IPS-NIHi7 (cell line): Measurements from ENCODE around the gene E2F3.
"Not testable (repeated sequence)": the region's sequence is repeated elsewhere in the genome, so short reads cannot be mapped to it uniquely, and the experiment has no call there.

ENCODE experiments used
- DNase-seq: peaks from one replicate; pipeline ENCODE4 v3.0.0; 2012; ENCODE audit warnings: mixed read lengths; ENCODE audit errors: extremely low spot score

Gene E2F3

DNA sequence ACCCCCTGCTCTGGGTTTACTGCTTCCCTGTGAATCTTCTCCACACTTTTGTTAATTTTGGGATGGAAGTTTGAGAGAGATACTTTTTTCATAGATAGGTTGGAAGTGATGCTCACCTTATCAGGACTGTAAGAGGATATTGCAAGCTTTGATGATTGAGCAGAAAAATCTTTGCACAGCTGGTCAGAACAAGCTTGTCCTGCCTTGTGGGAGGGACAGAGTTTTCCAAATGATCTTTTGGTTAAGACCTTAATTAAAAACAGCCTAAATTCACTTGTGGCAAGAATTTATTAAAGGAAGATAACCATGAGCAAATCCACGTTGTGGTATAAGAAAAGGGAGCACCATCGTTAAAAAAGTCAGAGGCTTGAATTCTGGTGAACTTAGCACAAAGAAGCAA is 32.2 kb downstream of the E2F3 start:
- no peak for DNase-seq

DNA sequence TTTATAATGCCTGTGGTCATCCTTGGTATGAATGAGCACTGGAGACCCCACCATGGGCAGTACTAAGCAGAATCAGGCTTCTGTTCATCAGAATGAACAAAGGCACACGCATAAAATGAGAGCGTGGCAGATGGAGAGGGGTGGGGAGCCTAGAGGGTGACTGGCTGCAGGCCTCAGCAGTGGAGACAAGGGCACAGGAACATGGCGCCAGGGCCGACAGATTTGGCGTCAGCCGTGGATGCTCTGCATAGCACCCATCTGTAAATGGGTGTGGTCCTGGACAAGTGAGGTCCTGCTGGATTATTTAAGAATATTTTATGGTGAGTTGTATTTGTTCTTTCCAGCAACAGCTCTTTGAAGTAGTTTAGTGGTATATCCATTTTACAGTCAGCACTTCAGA is 33.1 kb downstream of the E2F3 start:
- DNase-seq = no peak

DNA sequence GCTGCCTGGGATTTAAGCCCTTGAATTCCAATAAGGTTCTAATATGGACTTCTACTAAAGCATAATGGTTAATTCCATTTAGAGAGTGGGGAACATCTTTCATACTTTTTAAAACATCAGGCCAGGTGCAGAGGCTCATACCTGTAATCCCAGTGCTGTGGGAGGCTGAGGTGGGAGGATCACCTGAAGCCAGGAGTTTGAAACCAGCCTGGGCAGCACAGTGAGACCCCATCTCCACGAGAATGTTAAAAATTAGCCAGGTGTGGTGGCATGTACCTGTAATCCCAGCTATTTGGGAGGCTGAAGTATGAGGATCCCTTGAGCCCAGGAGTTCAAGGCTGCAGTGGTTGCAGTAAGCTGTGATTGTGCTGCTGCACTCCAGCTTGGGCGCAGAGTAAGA is 35.0 kb downstream of the E2F3 start:
- no peak for DNase-seq

DNA sequence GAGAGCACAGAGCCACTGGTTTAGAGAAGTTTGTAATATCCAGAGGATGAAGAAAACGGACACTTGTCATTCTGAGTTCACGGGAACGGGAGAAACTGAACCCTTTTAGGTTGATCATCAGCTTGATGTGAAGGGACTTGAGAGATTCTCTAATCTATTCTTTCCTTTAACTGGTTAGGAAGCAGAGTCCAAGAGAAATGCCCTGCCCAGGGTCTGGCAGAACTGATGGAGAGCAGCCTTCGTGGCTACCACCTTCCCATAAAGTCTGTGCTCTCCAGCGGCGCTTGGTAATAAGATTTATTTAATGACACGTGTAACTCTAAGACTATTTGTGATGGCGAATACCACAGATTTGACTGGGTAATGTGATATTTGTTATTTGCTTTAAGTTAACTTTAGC is 36.0 kb downstream of the E2F3 start:
- DNase-seq = no peak

DNA sequence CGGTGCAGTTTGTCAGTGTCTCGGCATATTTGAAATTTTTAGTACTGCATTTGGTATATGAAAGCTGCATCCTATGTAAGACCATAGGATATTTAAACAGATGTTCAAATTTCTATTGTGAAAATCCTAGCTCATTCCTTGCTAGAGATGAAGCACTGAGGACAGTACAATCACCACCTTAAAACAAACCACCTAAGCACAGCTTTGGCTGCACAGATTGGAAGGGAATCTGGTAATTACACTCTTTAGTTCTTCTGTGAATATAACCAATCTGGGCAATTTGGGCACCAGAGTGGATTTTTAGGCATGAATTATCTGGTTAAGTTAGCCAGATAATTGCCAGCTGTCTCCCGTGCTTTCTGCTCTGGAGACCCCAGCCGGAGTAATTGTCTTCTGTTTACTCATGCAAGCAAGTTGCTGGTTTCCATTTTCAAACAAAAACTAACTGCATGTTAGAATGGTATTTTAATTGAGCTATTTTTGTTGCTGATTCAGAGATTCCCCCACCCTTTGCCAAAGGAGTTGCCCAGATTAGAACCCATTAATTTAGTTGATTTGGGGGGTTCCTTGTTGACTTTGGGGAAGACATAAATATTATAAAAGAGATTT is 36.9 kb downstream of the E2F3 start:
- DNase-seq = no peak

DNA sequence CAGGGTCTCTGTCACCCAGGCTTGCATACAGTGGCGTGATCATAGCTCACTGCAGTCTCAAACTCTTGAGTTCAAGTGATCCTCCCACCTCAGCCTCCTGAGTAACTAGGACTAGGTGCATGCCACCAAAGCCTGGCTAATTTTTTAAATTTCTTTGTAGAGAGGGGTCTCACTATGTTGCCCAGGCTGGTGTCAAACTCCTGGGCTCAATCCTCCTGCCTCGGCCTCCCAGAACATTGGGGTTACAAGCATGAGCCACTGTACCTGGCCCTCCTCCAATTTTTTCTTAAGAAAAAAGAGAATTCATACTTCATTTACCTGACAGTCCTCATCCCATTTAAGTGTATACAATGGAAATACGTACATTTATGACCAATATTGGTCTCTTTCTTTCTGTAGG is 37.9 kb downstream of the E2F3 start:
- no peak for DNase-seq

DNA sequence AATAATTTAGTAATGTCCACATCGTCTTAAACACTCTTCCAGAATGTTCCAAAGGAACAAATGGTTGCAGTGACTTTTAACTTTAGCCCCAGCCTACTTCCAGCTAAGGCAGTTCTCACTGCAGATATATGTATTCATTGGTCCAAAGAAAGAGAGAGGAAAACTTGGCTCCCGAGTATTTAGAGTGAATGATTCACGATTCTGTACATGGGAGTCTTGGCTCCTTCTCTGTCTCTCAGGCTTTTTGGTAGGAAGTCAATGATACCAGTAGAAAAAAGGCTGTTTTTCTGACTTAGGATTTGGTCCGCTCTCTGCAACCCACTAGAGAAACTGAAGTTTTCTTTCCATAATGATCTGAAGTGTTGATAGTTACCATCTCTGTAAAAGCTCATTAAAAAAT is 38.6 kb downstream of the E2F3 start:
- no peak for DNase-seq

DNA sequence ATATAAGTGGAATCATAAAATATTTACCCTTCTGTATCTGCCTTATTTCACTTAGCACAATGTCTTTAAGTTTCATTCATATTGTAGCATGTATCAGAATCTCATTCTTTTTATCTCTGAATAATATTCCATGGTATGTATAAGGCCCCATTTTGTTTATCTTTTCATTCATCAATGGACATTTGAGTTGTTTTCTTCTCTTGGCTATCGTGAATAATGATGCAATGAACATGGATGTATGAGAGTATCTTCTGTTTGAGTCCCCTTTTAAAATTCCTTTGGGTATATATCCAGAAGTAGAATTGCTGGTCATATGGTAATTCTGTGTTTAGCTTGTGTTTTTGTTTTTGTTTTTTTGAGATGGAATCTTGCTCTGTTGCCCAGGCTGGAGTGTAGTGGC is 39.6 kb downstream of the E2F3 start:
- no peak for DNase-seq

DNA sequence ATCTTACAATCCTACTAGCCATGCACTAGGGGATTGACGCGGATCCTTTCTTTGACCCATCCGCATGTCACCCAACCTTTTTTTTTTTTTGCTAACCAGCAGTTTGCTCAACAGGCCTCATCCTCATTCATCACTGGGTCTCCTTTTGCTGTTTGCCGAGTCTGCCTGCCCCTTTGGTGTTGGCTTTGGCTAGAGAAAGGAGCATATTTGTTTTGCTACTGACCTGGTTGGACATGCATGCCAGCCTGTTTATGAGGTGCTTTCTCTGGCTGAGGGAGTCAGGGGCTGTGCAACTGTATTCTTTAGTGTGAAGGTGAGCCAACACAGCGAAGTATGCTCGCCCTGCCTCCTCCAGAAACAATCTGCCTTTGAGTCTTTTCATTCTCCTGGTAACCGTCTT is 40.2 kb downstream of the E2F3 start:
- no peak for DNase-seq

DNA sequence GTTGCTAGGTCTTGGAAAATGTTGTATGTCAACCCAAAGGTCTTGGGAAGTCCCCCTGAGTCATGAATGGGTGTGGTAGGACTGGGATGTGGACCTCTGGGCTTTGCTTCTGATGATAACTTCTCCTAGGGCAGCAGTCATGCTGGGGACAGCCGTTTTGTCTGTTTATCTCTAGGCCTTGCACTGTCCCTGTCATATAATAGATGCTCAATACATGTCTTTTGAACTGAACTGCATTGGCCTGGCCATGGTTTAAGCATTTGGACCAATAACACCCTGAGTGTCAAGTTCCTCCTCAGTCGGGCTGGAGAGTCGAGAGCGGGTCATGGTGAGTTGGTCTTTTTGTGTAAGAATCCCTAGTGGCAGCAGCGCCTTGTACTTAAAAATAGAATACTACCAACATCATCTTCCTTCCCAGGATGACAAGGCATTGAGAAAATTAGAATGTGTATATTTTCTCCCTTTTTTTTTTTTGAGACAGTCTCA is 43.1 kb downstream of the E2F3 start:
- DNase-seq = no peak

DNA sequence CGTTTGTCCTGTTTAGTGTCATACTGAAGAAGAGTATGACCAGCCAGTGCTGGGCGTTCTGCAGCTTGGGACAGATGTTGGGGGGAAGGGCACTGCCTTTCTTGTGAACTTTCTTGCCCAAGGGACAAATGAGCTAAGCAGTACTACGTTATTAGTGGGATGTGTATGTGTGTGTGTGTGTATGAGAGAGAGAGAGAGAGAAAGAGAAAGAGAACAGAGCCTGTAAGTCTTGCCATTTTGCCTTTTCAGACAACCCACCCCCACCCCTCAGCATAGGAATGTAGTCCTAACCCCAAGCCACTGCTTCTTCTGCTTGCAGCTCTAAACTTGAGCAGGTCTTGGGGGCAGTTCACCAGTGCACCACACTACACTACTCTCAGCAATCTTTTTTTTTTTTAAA is 45.5 kb downstream of the E2F3 start:
- DNase-seq = no peak

DNA sequence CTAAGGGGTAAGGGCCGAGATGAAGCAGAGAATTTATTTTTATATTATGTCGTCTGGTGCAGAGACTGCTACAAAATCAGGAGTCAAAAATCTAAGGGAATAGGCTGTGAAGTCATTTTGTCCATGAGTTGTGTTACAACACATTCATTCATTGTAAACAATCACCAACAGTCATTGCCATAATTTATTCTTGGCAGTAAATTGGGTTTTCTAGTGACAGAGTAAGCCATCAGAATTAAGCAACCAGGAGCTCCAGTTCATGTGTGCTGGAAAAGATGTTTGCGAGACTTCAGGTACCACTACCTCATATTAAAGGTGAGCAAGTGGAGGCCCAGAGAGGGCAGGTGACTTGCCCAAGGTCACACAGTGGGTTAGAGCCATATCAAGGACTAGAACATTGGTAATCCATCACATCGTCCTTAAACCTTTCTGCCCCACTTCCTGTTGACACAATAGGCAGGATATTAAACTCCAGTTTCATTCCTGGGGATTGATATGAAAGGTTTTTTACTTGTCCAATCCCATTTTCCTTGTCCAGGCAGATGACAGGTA is 46.0 kb downstream of the E2F3 start:
- DNase-seq = no peak

DNA sequence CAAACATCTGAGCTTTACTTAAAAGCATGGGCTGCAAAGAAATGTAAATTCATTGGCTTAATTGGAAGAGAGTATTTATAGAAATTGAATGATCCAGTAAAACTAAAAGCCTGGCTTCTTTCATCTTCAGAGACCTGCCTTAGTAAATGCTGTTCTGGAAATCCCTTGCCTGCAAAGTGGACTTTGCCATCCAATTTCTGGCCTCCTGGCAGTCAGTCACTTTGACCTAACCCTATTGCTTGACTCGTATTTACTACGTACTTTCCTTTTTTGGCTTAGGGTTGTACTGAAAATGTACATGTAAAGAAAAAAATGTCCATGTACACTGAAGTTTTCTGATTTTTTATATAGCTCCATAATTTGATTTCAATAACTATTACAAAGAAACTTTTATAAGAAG is 47.1 kb downstream of the E2F3 start:
- no peak for DNase-seq

DNA sequence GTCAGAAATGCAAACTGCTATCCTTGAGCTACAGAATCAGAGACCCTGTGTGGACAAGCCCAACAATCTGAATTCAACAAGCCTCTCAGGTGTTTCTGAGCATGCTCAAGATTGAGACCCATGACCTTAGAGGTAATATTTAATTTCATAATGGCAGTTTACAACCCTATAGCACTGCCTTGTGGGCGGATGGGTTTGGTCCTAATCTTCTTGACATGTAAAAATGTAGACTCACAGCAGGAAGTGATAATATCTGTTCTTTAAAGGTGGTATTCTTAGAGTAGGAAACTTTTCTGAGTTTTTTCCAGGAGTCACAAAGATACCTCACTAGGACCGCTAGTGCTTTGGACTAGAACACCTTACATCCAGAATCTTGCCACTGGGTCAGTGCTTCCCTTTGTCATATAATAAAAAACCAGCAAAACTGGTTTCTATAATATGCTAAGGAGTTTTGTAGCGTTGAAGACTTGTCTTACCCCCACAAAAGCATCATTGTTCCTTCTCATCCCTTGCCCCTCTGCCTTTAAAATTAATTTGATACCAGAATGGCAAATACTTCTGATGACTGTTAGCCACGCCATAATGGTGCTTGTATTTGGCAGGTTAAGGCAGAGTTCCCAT is 52.6 kb downstream of the E2F3 start:
- no peak for DNase-seq

DNA sequence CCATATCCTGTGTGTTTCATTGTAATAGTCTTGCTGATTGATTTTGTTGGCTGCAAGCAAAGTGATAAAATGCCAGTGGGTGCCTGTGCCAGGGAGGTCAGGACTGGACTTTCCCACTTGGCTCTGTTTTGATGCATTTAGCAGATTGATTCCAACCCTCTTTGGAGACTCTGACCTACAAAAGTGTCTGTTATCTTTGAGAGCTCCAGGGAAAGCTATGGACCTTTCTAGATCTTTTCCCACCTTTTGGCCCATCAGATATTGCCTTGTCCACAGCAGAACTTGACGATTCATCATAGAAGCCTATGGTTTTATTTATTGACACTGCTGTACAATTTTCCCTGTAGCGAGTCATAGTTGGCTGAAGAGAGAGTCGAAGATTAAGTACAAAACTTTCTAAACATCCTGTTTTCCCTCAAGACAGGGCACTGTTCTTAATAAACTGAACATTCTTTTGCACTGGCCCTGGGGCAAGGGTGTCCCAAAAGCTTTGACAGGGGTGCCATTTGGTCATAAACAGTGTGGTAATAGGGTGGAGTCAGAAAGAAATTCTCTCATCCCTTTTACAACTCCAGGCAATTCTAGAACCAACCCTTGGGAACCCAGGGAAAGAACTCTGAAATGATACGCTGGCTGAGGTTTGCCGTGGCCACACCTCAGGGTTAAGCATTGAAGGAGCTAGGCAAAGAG is 53.7 kb downstream of the E2F3 start:
- DNase-seq = no peak

DNA sequence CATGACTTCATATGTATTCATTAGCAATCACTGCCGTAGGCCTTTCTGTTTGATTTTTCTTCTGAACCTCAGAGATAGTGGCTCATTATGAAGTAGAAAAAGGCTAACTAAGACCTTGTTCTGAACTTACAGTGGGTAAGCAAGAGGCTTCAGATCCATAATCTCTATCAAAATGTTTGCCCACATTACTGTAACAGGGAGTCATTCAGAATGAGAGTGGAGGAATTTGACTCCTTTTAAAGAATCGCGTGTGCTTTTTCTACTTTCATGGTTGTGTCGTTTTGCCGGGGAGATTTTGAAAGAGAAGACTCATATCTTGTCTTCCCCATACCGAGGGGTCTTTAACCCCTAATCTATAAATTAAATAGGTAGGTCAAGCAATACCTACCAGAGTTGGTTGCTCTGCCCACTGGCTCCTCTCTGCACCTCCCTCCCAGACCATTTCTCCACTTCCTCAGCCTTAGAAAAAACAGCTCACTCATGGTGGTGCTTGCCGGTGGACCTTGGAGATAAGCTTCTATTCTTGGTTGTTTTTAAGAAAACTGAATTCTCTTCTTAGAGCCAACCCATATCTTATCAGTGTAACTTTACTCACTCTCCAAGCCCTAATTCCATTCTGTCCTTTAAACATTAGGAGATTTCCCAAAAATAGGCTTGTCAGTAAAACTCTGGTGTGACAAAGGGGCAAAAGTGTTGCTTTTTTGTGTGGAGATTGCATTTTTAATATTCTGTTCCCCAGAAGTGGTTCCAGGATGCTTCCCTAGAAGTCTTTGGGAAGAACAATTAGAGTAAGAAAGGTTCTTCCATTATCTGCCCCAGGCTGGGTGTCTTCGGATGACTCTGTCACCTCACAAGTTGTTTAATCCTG is 56.6 kb downstream of the E2F3 start:
- no peak for DNase-seq

DNA sequence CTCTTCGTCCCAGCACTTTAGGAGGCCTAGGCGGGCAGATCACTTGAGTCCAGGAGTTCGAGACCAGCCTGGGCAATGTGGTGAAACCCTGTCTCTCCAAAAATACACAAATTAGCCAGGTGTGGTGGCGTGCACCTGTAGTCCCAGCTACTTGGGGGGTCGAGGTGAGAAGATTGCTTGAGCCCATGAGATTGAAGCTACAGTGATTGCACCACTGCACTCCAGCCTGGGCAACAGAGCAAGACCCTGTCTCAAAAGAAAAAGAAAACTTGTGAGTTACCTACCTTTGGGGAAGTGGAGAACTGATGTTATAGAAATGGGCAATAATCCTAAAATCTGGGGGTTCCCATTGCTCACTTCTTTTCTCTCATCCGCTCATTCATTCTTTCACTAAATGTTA is 58.0 kb downstream of the E2F3 start:
- no peak for DNase-seq

DNA sequence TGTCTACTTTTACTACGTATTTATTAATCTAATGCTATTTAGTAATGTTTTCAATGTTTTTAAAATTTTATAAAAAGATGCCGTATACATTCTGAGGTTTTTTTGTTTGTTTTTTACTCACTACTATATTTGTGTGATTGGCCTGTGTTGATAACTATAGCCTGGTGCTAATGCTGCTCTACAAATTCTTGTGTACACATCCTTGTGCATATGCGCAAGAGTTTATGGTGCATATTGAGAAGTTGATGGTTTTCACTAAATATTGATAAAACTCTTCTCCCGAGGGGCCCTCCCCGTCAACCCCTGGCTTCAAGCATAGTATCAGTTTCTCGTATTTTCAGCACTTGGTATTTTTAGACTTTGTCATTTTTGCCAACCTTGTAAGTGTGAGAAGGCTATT is 59.9 kb downstream of the E2F3 start:
- DNase-seq = no peak

DNA sequence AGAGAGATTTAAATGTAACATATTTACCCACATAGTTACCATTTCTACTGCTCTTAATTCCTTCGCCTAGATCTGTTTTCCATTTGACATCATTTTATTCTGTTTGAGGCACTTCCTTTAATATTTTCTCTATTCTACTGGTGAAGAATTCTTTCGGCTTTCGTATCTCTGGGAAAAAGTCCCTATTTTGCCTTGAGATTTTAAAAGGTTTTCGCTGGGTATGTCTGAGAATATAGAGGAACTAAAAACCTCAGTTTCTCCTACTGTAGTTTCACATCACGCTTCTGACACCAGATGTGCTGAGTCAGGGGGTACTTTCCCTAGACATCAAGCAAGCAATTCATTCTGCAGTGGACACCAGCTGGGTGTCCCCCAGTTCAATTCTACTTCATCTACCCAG is 61.7 kb downstream of the E2F3 start:
- no peak for DNase-seq

DNA sequence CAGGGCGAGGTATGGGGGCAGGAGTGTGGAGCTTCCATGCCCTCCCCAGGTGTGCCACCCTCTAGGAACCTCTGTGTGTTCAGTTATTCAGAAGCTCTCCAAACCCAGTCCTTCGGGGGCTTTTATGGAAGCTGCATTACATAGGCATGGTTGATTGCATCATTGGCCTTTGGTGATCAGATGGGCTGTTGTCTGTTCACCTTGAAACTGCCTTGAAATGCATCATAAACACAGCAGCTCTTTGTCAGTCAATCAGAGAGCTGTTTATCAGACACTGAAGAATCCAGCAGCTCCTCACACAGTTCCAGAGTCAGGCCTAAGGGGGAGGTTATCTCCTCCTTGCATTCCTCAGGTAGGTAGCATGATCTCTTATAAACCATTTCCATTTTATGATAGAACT is 62.4 kb downstream of the E2F3 start:
- no peak for DNase-seq

DNA sequence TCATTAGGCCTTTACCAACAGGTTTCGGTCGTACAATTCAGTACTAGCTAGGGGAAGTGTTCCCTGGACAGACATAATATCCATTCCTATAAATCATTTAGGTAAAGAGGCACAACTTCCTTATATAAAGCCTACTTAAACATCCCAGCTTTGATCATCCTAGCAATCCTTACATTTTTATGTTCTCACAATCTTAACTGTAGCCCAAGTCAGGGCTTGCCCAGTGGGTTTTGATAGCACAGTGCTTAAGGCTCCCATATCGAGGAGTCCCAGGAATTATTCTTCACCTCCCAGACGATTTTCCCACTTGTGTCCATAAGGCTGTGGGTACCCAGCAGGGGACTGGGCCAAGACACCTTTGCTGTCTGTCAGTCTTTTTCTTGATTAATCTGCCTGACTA is 63.2 kb downstream of the E2F3 start:
- no peak for DNase-seq

DNA sequence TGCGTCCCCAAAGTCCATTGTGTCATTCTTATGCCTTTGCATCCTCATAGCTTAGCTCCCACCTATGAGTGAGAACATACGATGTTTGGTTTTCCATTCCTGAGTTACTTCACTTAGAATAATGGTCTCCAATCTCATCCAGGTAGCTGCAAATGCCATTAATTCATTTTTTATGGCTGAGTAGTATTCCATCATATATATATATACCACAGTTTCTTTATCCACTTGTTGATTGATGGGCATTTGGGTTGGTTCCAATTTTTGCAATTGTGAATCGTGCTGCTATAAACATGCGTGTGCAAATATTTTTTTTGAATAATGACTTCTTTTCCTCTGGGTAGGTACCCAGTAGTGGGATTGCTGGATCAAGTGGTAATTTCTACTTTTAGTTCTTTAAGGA is 63.9 kb downstream of the E2F3 start:
- DNase-seq = not testable (repeated sequence)
